Measurements from ENCODE around the gene THEMIS.

DNA sequence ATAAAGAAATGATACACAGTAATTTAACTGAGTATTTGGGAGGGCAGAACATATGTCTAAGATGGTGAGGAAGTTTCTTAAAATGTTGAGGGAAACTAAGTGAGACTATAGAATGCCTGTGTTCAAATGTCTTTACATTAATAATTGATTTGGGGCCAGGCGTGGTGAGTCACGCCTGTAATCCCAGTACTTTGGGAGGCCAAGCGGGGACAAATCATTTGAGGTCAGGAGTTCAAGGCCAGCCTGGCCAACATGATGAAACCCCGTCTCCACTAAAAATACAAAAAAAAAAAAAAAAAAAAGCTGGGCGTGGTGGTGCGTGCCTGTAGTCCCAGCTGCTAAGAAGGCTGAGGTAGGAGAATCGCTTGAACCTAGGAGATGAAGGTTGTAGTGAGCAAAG lies 66.7 kb downstream of the THEMIS start:
- no peak for TF ChIP-seq YY1 (IDR thresholded peaks at IDR 0.05; ENCODE audit: insufficient read depth, insufficient read length)
- no peak for TF ChIP-seq SUZ12 (IDR thresholded peaks at IDR 0.05; ENCODE audit: extremely low read depth, insufficient read depth, insufficient read length)
